HEK293 (cell line): ENCODE results near the gene ZSCAN2.
"Not testable (repeated sequence)": the region's sequence is repeated elsewhere in the genome, so short reads cannot be mapped to it uniquely, and the experiment has no call there.

Experiments
- ATF2 ChIP-seq: fragments of 450-650 bp; formaldehyde crosslinking; IDR thresholded peaks from 2 replicates; pipeline ENCODE4 v1.5.1; 2016; ENCODE audit warnings: missing biosample characterization, missing genetic modification characterization, low read depth
- CTCF ChIP-seq: fragments of 450-650 bp; formaldehyde crosslinking; IDR thresholded peaks from 2 replicates; pipeline ENCODE4 v1.5.1; 2016; ENCODE audit warnings: missing biosample characterization, missing genetic modification characterization
- PATZ1 ChIP-seq: fragments of 450-650 bp; formaldehyde crosslinking; IDR thresholded peaks from 2 replicates; pipeline ENCODE4 v1.5.1; 2016; ENCODE audit warnings: missing biosample characterization, missing genetic modification characterization
- ZNF366 ChIP-seq: fragments of 450-650 bp; formaldehyde crosslinking; conservative IDR thresholded peaks from 2 replicates; pipeline ENCODE4 v1.5.1; 2016; ENCODE audit warnings: missing biosample characterization, missing genetic modification characterization

- not testable (repeated sequence) for TF ChIP-seq CTCF (tag by site-specific recombination); PATZ1; ATF2 (tag by site-specific recombination); ZNF366
Observed at GRCh38 chr15:84551624-84552023, 49.2 kb upstream of the ZSCAN2 start.
